Calu3 (cell line): ENCODE results near the gene CSRP1. TPM values are rescaled to one million over a fixed set of nuclear protein-coding genes. Genes with fewer than 3 reads are reported as not detected.
A peak's percentile ranks its signal among the peaks of the same experiment; 100 is the strongest.

ENCODE experiments used
- Bru-seq: library from RNA; stranded (reverse); fragments of 400-500 nt; gene quantifications from one replicate; lab custom pipeline; 2021; lab: Mats Ljungman, UMichigan
- BruChase-seq, 2 experiments: library from RNA; stranded (reverse); fragments of 400-500 nt; gene quantifications; one replicate each; lab custom pipeline; 2021; lab: Mats Ljungman, UMichigan
- BruUV-seq: library from RNA; stranded (reverse); fragments of 400-500 nt; replicated peaks from 2 replicates; lab custom pipeline; 2021; lab: Mats Ljungman, UMichigan
- CTCF ChIA-PET: fragments of 300-600 bp; sonication (Branson Sonifier 250); formaldehyde crosslinking; loops from one replicate; lab custom pipeline; 2022; ENCODE audit warnings: antibody characterized with exemption; lab: Charles Lee
- DNase-seq: peaks from one replicate; pipeline ENCODE4 v3.0.0; 2022
- H3K27ac Mint-ChIP-seq: one replicate; pipeline ENCODE4 v1.8.0; 2022; ENCODE audit warnings: mixed read lengths; ENCODE audit not compliant: unreplicated experiment
- H3K27me3 Mint-ChIP-seq: one replicate; pipeline ENCODE4 v1.8.0; 2022; ENCODE audit warnings: mixed read lengths; ENCODE audit not compliant: unreplicated experiment
- H3K36me3 Mint-ChIP-seq: one replicate; pipeline ENCODE4 v1.8.0; 2022; ENCODE audit warnings: mild to moderate bottlenecking, moderate library complexity, mixed read lengths; ENCODE audit not compliant: insufficient read depth, unreplicated experiment
- H3K4me1 Mint-ChIP-seq: one replicate; pipeline ENCODE4 v1.8.0; 2022; ENCODE audit warnings: mild to moderate bottlenecking, low read depth, mixed read lengths; ENCODE audit not compliant: unreplicated experiment
- H3K4me3 Mint-ChIP-seq: one replicate; pipeline ENCODE4 v1.8.0; 2022; ENCODE audit warnings: mild to moderate bottlenecking, low read depth, moderate library complexity, mixed read lengths; ENCODE audit not compliant: unreplicated experiment
- H3K9me3 Mint-ChIP-seq: one replicate; pipeline ENCODE4 v1.8.0; 2022; ENCODE audit warnings: low read depth, mixed read lengths; ENCODE audit not compliant: unreplicated experiment
- intact Hi-C: fragments of 100-400 bp; cut with micrococcal nuclease; formaldehyde crosslinking; loops from one replicate; pipeline ENCODE4 v1.10.0; 2022; ENCODE audit not compliant: unreplicated experiment
- long read RNA-seq: library from polyadenylated mRNA; stranded (forward); transcript quantifications from one replicate; pipeline ENCODE4 v2.0.0, GENCODE V29; 2022
- total RNA-seq: library from RNA; stranded (reverse); gene quantifications from 2 replicates; pipeline ENCODE4 v1.2.3, GENCODE V29; 2022
- TF ChIP-seq, protein P1 (sequence below): fragments of 200-600 bp; IDR thresholded peaks from one replicate; pipeline ENCODE4 v1.8.0; 2022; ENCODE audit warnings: antibody characterized with exemption; ENCODE audit not compliant: unreplicated experiment

CSRP1 gene
- 69.9 and 73.5 TPM in 2 replicates for total RNA-seq
- Bru-seq, nascent RNA = percentile 79 among the genes with signal in this experiment
- percentile 78 among the genes with signal in this experiment for BruChase-seq, experiment 1, labeled RNA remaining after a 6-hour chase
- BruChase-seq, experiment 2, labeled RNA remaining after a 2-hour chase = percentile 72 among the genes with signal in this experiment
- long read RNA-seq, full-length matches to known transcripts = 55 of 68 reads
- long read RNA-seq, partial matches to known transcripts = 5 of 68 reads
- long read RNA-seq, other reads (novel, unspliced or antisense) = 8 of 68 reads

DNA sequence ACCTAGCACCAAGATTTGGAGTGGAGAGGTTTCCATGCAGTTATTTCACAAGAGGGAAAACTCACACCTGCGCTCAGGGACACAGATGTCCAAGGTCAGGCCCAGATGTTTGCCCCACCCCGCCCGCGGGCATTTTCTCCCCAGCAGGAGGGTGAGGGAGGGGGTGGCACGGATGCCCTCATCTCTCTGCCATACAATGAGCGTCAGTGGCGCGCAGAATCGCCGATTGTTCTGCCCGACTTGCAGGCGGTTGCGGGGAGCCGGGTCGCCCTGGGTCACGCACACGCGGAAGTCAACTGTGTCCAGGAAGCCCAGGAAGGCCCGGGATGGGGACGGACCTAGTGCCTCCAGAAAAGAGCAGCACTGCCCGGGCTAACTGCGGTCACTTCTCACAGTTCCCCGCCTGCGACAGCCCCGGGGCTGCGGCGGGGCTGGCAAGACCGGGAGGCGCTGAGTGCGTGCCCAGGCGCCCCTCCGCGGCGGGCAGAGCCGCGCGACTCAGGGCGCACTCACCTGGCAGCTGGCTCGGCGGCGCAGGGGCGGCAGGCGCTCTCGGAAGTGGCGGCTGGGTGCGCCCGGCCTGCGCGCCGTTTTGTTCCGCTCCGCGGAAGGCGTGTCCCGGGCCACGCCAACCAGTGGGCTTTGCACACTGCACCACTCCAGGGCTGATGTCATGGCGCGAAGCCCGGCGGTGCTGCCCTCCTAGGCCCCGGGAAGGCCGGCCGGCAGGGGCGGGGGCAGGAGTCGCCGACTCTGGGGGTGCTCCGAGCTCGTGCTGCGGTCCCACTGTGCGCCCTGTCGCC, at the start of gene CSRP1:
Gene CSRP1 (minus strand): TSS at position 567 of the 803 bp plus-strand sequence. CDS start 10,820 bp downstream, outside the sequence.
- Mint-ChIP-seq H3K4me1 (peaks cover 51% of the 10 kb centered on the region), H3K9me3 (no peaks in the 10 kb centered on the region), H3K27ac (peak within 1 kb of the TSS; percentile 66), H3K4me3 (peak within 1 kb of the TSS; percentile 63), H3K27me3 (no peaks in the 10 kb centered on the region), H3K36me3 (peaks cover 44% of the 10 kb centered on the region)
- no TSS peak for BruUV-seq
- TF ChIP-seq, protein P1, sequence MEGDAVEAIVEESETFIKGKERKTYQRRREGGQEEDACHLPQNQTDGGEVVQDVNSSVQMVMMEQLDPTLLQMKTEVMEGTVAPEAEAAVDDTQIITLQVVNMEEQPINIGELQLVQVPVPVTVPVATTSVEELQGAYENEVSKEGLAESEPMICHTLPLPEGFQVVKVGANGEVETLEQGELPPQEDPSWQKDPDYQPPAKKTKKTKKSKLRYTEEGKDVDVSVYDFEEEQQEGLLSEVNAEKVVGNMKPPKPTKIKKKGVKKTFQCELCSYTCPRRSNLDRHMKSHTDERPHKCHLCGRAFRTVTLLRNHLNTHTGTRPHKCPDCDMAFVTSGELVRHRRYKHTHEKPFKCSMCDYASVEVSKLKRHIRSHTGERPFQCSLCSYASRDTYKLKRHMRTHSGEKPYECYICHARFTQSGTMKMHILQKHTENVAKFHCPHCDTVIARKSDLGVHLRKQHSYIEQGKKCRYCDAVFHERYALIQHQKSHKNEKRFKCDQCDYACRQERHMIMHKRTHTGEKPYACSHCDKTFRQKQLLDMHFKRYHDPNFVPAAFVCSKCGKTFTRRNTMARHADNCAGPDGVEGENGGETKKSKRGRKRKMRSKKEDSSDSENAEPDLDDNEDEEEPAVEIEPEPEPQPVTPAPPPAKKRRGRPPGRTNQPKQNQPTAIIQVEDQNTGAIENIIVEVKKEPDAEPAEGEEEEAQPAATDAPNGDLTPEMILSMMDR = no peak
- intact Hi-C loops = no loop called here
- peak; percentile 79 for DNase-seq
- CTCF ChIA-PET = interaction anchor here (0.6 to 2.2 kb wide), 4 partner anchors 16 to 644 kb away, joined by 3 to 9 read pairs (median 4); no protein-coding TSS in a partner anchor

DNA sequence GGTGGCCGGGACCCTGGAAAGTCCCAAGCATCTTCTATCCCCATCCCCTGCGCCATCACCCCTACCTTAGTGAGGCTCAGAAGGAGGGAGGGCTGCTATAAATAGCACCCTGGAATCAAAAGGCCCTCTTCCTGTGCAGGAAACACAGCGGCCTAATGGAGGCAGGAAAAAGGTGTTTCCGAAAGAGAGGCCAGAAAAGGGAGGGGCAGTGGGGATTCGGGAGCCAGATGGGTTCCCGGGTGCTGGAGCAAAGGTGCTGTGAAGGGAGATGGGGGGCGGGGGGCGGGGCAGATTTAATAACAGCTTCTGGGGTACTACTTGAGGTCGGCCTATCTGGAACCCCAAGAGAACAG, 48.6 kb upstream of the CSRP1 start:
- H3K27me3 Mint-ChIP-seq = no peaks in the 10 kb centered on the region
- H3K9me3 Mint-ChIP-seq = no peaks in the 10 kb centered on the region
- CTCF ChIA-PET = interaction anchor here (0.6 kb wide), 1 partner anchor 120 kb away, joined by 4 read pairs; no protein-coding TSS in a partner anchor
- TF ChIP-seq, protein P1 = no peak
- H3K4me1 Mint-ChIP-seq = peaks cover 48% of the 10 kb centered on the region
- BruUV-seq = no TSS peak
- H3K27ac Mint-ChIP-seq = no peak overlapping the region
- no peak for DNase-seq
- no peak overlapping the region for H3K4me3 Mint-ChIP-seq
- intact Hi-C loops = no loop called here
- H3K36me3 Mint-ChIP-seq = peaks cover 19% of the 10 kb centered on the region

DNA sequence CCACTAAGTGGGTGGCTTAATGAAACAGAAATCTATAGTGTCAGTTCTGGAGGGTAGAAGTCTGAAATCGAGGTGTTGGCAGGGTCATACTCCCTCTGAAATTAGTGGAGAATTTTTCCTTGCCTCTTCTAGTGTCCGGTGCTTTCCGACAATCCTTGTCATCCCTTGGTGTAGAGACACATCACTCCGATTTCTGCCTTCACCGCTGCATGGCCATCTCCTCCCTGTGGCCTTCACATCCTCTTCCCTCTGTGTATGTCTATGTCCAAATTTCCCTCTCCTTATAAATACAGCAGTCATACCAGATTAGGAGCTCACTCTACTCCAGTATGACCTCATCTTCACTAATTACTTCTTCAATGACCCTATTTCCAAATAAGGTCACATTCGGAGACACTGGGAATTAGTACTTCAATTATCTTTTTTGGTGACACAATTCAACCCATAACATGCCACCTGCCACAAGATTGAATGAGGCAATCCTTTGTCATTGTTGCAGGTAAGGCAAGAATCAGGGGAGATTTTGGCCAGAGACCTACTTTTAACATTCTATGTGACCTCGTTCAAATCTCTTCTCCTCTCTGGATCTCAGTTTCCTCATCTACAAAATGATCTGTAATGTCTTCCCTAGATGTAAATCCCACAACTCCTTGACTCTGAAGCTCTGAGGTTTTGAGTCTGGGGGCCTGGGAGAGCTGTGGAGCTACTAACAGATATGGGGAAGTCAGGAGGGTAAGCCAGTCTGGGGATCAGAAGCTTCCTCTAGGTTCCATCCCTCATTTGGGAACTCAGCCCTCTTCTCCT, 48.1 kb upstream of the CSRP1 start:
- CTCF ChIA-PET = interaction anchor here (0.6 to 1.3 kb wide), 2 partner anchors 119 to 155 kb away, joined by 3 to 4 read pairs; no protein-coding TSS in a partner anchor
- H3K4me1 Mint-ChIP-seq = peaks cover 48% of the 10 kb centered on the region
- DNase-seq = no peak
- BruUV-seq = no TSS peak
- H3K36me3 Mint-ChIP-seq = peaks cover 19% of the 10 kb centered on the region
- TF ChIP-seq, protein P1 = no peak
- no peaks in the 10 kb centered on the region for H3K27me3 Mint-ChIP-seq
- intact Hi-C loops = no loop called here
- H3K9me3 Mint-ChIP-seq = no peaks in the 10 kb centered on the region
- peak overlapping the region; percentile 67 for H3K27ac Mint-ChIP-seq
- no peak overlapping the region for H3K4me3 Mint-ChIP-seq

DNA sequence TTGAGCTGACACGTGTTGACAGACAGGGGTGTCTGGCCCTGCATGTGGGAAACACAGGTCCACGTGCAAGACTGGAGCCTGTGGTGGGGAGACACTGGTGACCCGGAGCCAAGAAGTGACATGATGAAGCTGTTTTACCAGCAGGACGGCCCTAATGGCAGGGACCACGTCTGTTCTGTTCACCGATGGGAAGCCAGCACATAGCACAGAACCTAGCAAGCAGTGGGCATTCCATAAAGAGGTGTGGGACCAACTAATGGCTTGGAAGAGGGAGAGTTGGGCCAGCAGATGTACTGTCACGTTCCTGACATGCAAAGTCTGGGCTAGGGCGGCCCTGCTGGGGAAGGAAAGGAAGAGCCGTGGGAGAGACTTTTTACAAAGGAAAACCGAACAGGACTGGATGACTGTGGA, 47.3 kb upstream of the CSRP1 start:
- intact Hi-C loops = no loop called here
- H3K4me1 Mint-ChIP-seq = peaks cover 51% of the 10 kb centered on the region
- CTCF ChIA-PET = interaction anchor here (1.3 kb wide), 1 partner anchor 156 kb away, joined by 3 read pairs; no protein-coding TSS in a partner anchor
- H3K4me3 Mint-ChIP-seq = no peak overlapping the region
- H3K36me3 Mint-ChIP-seq = peaks cover 19% of the 10 kb centered on the region
- no peaks in the 10 kb centered on the region for H3K27me3 Mint-ChIP-seq
- no peak overlapping the region for H3K27ac Mint-ChIP-seq
- TF ChIP-seq, protein P1 = no peak
- no peaks in the 10 kb centered on the region for H3K9me3 Mint-ChIP-seq
- DNase-seq = no peak
- BruUV-seq = no TSS peak
